Transverse colon (tissue), 4 donors: ENCODE data around the gene KLK13. TPM values are rescaled to one million over a fixed set of nuclear protein-coding genes. Genes with fewer than 3 reads are reported as not detected.

Source experiments
- DNase-seq: peaks from one replicate; pipeline ENCODE4 v3.0.0-alpha.2; 2019
- H3K27ac ChIP-seq, 4 donors: fragments of 200-600 bp; sonication (generic); 2 replicates each; pipeline ENCODE4 v1.5.1; 2016 to 2018; ENCODE audit warnings: inconsistent platforms in 4 of 4
- H3K27me3 ChIP-seq: fragments of 200-600 bp; sonication (generic); 2 replicates; pipeline ENCODE4 v1.5.1; 2017; ENCODE audit warnings: inconsistent platforms
- H3K36me3 ChIP-seq, 4 donors: fragments of 200-600 bp; sonication (generic); 2 replicates each; pipeline ENCODE4 v1.5.1; 2017 to 2019; ENCODE audit warnings: inconsistent platforms in 4 of 4
- H3K4me1 ChIP-seq, 4 donors: fragments of 200-600 bp; sonication (generic); 2 replicates each; pipeline ENCODE4 v1.5.1; 2017 to 2020; ENCODE audit warnings: inconsistent platforms in 4 of 4
- H3K4me3 ChIP-seq, 4 donors: fragments of 200-600 bp; sonication (generic); 1 replicate in 1 of 4; 2 replicates in 3 of 4; pipeline versions ENCODE4 v1.5.1 to v1.6.1; 2017 to 2019; ENCODE audit warnings: inconsistent platforms in 4 of 4
- H3K9me3 ChIP-seq, 2 donors: fragments of 200-600 bp; sonication (generic); 2 replicates each; pipeline ENCODE4 v1.5.1; 2017 to 2019; ENCODE audit warnings: inconsistent platforms in 2 of 2
- EP300 ChIP-seq: sonication (generic); formaldehyde crosslinking; IDR thresholded peaks from one replicate; pipeline ENCODE4 v1.6.1; 2017; ENCODE audit warnings: antibody characterized with exemption, low read depth
- POLR2A ChIP-seq: fragments of 450-650 bp; IDR thresholded peaks from one replicate; pipeline ENCODE4 v1.6.1; 2016; ENCODE audit warnings: antibody characterized with exemption, mild to moderate bottlenecking, moderate library complexity
- POLR2AphosphoS5 ChIP-seq, 3 donors: sonication (generic); formaldehyde crosslinking; IDR thresholded peaks; one replicate each; pipeline ENCODE4 v1.6.1; 2016; ENCODE audit warnings: antibody characterized with exemption in 3 of 3
- WGBS, 2 donors: methylation state at CpG; one replicate each; pipeline ENCODE4 v1.1.5; 2018; ENCODE audit warnings: low coverage in 1 of 2; 5-methylcytosine and 5-hydroxymethylcytosine counted together
- in situ Hi-C, 4 donors: fragments of 200-750 bp; cut with MboI; loops; one replicate each; pipeline versions ENCODE4 v1.15.0 to v1.15.1; 2017; ENCODE audit warnings: low sequenced_read_pairs in 3 of 4, low pct_ligation_motif_present in 1 of 4, low pct_unique_long_range_greater_than_20kb in 1 of 4
- intact Hi-C: fragments of 100-400 bp; cut with DNase I; formaldehyde crosslinking; loops from one replicate; pipeline ENCODE4 v1.15.1; 2023; ENCODE audit warnings: low total_unique reads
- total RNA-seq, 4 donors: library from RNA; depleted of rRNA; stranded (reverse); fragments of >200 nt; gene quantifications; one replicate each; pipeline ENCODE4 v1.1.0, GENCODE V29; 2016
- TF ChIP-seq, protein P1 (sequence below), 5 experiments: fragments of 200-600 bp in 3 of 5; fragments of 450-650 bp in 2 of 5; sonication (generic) in 3 of 5; IDR thresholded peaks; 1 replicate in 2 of 5; 2 replicates in 3 of 5; pipeline ENCODE4 v1.5.1; 2016 to 2017; ENCODE audit warnings: antibody characterized with exemption in 5 of 5, inconsistent platforms in 3 of 5, mild to moderate bottlenecking in 2 of 5, moderate library complexity in 1 of 5

The KLK13 gene
- total RNA-seq, 4 donors from 2014 or later: 3.3 TPM; not detected in 3

DNA sequence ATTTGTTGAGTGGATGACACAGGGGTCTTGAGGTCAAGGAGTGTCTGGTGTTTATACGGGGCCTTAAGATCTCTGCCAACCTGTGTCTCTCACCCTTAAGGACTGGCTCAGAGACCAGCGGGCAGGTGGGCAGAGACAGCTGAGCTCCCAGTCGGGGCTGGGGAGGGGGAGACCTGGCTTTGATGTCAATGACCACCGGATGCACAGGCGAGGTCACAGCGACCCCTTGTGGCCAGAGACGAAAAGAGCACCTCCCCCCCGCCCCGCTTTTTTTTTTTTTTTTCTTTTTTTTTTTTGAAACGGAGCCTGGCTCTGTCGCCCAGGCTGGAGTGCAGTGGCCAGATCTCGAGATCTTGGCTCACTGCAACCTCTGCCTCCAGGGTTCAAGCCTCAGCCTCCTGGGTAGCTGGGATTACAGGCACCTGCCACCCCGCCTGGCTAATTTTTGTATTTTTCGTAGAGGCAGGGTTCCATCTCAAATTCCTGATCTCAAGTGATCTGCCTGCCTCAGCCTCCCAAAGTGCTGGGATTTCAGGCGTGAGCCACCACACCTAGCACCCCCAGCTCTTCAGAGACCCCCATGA, 29.9 kb upstream of the KLK13 start:
- DNase-seq: no peak
- H3K27ac ChIP-seq: no peak overlapping the region
- H3K4me3 ChIP-seq: no peak overlapping the region
- in situ Hi-C loops (no loop called here), intact Hi-C loops (no loop called here)
- no peaks in the 10 kb centered on the region for H3K9me3 ChIP-seq
- H3K36me3 ChIP-seq: no peaks in the 10 kb centered on the region
- TF ChIP-seq, protein P1, sequence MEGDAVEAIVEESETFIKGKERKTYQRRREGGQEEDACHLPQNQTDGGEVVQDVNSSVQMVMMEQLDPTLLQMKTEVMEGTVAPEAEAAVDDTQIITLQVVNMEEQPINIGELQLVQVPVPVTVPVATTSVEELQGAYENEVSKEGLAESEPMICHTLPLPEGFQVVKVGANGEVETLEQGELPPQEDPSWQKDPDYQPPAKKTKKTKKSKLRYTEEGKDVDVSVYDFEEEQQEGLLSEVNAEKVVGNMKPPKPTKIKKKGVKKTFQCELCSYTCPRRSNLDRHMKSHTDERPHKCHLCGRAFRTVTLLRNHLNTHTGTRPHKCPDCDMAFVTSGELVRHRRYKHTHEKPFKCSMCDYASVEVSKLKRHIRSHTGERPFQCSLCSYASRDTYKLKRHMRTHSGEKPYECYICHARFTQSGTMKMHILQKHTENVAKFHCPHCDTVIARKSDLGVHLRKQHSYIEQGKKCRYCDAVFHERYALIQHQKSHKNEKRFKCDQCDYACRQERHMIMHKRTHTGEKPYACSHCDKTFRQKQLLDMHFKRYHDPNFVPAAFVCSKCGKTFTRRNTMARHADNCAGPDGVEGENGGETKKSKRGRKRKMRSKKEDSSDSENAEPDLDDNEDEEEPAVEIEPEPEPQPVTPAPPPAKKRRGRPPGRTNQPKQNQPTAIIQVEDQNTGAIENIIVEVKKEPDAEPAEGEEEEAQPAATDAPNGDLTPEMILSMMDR (IDR thresholded peaks at IDR 0.05): peak; percentile 54 to 67 (median 57)
- TF ChIP-seq POLR2A: no peak
- H3K4me1 ChIP-seq: peaks cover 0 to 8% (median 0%) of the 10 kb centered on the region in 4 donors
- WGBS, 2 donors: 29 to 83% methylated on average over 2 to 15 of the region's 15 CpGs
- no peaks in the 10 kb centered on the region for H3K27me3 ChIP-seq

DNA sequence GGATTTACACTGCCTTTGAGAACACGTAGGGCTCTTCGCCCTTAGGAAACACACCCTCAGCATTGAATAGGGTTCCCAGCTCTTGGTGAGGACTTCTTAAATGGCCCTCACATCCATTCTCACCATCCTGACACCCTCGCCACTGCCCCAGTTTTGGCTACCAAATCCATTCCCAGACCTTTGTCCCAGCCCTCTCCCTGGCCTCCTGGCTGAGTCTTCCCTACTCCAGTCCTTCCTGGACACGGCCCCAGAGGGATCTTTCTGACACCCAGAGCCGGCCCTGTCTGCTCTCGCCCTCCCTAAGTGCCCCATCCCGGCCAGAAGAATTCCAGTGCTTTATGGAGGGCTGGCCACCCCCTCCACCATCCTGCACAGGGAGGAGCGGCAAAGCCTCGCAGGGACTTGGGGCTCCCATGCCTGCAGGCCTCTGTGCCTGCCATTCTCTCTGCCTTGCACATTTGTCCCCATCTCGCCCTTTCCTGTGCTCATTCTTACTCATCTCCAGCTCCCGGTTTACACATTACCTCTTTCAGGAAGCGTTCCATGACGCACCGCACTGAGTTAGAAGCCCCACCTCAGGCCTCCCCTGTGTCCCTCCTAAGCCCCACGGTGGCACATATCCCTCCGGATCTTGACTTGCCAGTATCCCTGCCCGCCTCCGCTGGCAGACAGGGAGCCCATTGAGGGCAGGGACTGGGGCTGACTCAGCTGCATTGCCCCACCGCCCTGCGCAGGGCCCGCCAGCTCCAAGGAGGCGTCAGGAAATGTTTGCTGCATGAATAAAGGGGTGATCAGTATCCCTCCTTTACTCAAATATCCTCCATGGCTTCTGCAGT, 28.8 kb upstream of the KLK13 start:
- TF ChIP-seq EP300: no peak
- no peak for TF ChIP-seq POLR2A
- no peak for TF ChIP-seq POLR2AphosphoS5 (IDR thresholded peaks at IDR 0.05)
- TF ChIP-seq, protein P1 (IDR thresholded peaks at IDR 0.05): no peak
- in situ Hi-C loops: no loop called here
- WGBS, 2 donors: 75 to 83% methylated on average over 7 to 22 of the region's 22 CpGs
- H3K27me3 ChIP-seq: no peaks in the 10 kb centered on the region
- peaks cover 0 to 8% (median 0%) of the 10 kb centered on the region in 4 donors for H3K4me1 ChIP-seq
- H3K36me3 ChIP-seq: no peaks in the 10 kb centered on the region
- no peak for DNase-seq
- H3K4me3 ChIP-seq: no peak overlapping the region
- no peaks in the 10 kb centered on the region for H3K9me3 ChIP-seq
- intact Hi-C loops: no loop called here
- H3K27ac ChIP-seq: no peak overlapping the region

DNA sequence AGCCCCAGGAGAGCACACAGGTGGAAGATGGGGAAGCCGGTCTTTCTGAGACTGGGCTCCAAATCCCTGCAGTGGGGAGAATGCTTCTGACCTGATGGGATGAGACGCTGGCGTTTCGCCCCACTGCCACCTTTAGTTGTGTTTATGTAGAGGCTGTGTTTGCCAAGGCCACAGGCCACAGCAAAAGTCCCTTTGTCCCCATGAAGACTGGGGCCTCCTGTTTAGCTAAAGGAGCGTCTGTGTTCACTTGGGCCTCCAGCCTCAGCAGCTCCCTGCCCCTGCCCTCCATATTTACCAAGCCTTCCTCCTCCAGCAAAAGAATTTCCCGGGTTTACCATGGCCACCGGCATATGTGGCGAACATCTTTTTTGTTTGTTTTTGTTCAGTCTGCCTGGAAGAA, 28.2 kb upstream of the KLK13 start:
- intact Hi-C loops: no loop called here
- H3K27ac ChIP-seq: no peak overlapping the region

More for the DNA sequence above, 28.2 kb upstream of the KLK13 start:
- Histone ChIP-seq H3K4me3 (no peak overlapping the region), H3K9me3 (no peaks in the 10 kb centered on the region), H3K27me3 (no peaks in the 10 kb centered on the region), H3K36me3 (no peaks in the 10 kb centered on the region), H3K4me1 (peaks cover 0 to 8% (median 0%) of the 10 kb centered on the region in 4 donors)
- WGBS, 2 donors: 69% methylated on average over 8 of the region's 8 CpGs; no CpG with 5 or more reads in 1 of the 2 donors
- TF ChIP-seq, protein P1 (IDR thresholded peaks at IDR 0.05): no peak
- TF ChIP-seq POLR2AphosphoS5 (IDR thresholded peaks at IDR 0.05) (no peak), POLR2A (no peak), EP300 (no peak)
- DNase-seq: no peak
- in situ Hi-C loops: no loop called here
